ENCODE data around the gene CS.

CS gene

DNA sequence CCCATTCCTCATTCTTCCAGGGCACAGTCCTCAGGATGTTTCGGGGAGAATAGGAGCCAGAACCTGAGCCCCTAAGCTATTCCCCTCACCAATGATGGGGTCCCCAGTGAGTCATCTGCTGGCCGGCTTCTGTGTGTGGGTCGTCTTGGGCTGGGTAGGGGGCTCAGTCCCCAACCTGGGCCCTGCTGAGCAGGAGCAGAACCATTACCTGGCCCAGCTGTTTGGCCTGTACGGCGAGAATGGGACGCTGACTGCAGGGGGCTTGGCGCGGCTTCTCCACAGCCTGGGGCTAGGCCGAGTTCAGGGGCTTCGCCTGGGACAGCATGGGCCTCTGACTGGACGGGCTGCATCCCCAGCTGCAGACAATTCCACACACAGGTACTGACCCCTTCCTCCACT, 68.9 kb downstream of the CS start:
- TF ChIP-seq ZNF274 (IDR thresholded peaks at IDR 0.05; ENCODE audit: low read depth, low read length) (no peak), SUZ12 (IDR thresholded peaks at IDR 0.05; ENCODE audit: extremely low read depth, insufficient read depth, insufficient read length) (no peak), YY1 (IDR thresholded peaks at IDR 0.05; ENCODE audit: insufficient read depth, insufficient read length) (no peak)

DNA sequence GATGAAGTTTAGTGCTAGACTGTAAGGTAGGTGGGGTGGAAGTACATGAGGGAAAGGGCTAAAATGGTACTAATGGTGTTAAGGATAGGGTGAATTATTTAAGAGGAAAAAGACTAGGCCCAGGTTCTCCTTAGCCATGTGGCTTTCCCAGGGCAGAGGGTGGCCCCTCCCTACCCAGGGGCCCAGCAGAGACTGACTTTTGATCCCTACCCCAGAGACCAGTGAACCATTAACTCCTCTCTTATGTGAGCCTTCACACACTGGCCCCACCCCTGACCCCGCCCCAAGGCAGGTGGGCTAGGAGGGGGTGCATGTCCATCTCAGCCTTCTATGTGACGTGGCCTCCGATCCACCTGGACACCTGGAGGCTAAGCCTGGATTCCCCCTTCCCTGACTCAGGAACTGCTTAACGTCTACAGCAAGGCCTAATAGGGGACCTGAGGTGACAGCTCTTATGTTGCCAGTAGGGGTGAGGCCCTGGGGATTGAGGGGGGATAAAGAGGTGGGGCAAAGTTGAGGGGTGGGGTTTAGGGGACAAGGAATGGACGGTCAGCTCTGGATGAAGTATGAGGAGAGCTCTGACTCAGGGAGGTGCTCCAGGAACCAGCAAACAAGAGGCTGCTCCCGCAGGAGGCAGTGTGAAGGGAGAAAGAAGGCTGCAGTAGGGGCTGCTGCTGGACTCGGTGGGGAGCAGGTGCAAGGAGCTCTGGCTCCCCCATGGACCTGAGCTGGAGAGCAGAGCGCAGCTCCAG, 69.5 kb downstream of the CS start:
- no peak for DNase-seq (ENCODE audit: low read depth, low spot score)
- Histone ChIP-seq H3K27me3 (ENCODE audit: insufficient read depth, insufficient read length) (no peaks in the 10 kb centered on the region), H3K4me1 (ENCODE audit: insufficient read depth, insufficient read length) (peaks cover 6% of the 10 kb centered on the region), H3K4me3 (ENCODE audit: insufficient read length, low read depth) (no peak overlapping the region), H3K36me3 (ENCODE audit: insufficient read depth, insufficient read length, low read length) (peaks cover 7% of the 10 kb centered on the region), H3K9me3 (ENCODE audit: insufficient read depth, low read length) (no peaks in the 10 kb centered on the region), H3K9ac (ENCODE audit: insufficient read length, low read depth) (no peak overlapping the region)
- no peak for TF ChIP-seq SUZ12 (IDR thresholded peaks at IDR 0.05; ENCODE audit: extremely low read depth, insufficient read depth, insufficient read length)
- no peak for TF ChIP-seq ZNF274 (IDR thresholded peaks at IDR 0.05; ENCODE audit: low read depth, low read length)
- no peak for TF ChIP-seq YY1 (IDR thresholded peaks at IDR 0.05; ENCODE audit: insufficient read depth, insufficient read length)

More for the DNA sequence above, 68.9 kb downstream of the CS start:
- Histone ChIP-seq H3K9me3 (ENCODE audit: insufficient read depth, low read length) (no peaks in the 10 kb centered on the region), H3K9ac (ENCODE audit: insufficient read length, low read depth) (no peak overlapping the region), H3K4me1 (ENCODE audit: insufficient read depth, insufficient read length) (peaks cover 6% of the 10 kb centered on the region), H3K36me3 (ENCODE audit: insufficient read depth, insufficient read length, low read length) (peaks cover 8% of the 10 kb centered on the region), H3K4me3 (ENCODE audit: insufficient read length, low read depth) (no peak overlapping the region), H3K27me3 (ENCODE audit: insufficient read depth, insufficient read length) (no peaks in the 10 kb centered on the region)
- DNase-seq (ENCODE audit: low read depth, low spot score), result no peak

DNA sequence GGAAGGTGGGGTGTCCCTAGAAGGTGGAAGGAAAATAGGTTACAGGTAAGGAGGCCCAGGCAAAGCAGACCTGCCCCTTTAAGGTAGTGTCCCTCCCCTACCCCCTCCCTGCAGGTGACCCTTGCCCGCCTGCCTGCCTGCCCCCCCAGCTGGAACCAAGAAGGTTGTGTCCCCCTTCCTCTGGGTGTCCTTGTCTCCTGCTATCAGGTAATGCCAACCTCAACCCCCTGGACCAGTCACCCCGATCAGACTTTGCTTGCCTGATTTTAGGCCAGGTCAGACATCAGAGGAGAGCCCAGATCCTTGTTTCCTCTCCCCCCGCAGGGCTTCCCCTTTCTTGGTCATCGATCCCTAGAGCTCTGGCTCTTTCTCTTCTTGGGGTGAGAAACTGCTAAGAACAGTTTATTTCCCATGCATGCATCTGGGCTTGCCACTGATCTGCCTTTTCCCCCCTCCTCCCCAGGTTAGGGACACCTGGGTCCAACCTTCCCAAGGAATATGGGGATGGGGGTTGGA, 70.2 kb downstream of the CS start, which contains the start of gene SLC39A5:
TSS of gene SLC39A5 (plus strand) at position 136 of the 516 bp plus-strand sequence. CDS start 1,224 bp downstream, outside the sequence.
- TF ChIP-seq ZNF274 (IDR thresholded peaks at IDR 0.05; ENCODE audit: low read depth, low read length), result no peak
- DNase-seq (ENCODE audit: low read depth, low spot score), result no peak
- no peak within 1 kb of the TSS for H3K9ac ChIP-seq (ENCODE audit: insufficient read length, low read depth)
- no peak within 1 kb of the TSS for H3K4me3 ChIP-seq (ENCODE audit: insufficient read length, low read depth)
- peaks cover 7% of the 10 kb centered on the region for H3K36me3 ChIP-seq (ENCODE audit: insufficient read depth, insufficient read length, low read length)
- H3K4me1 ChIP-seq (ENCODE audit: insufficient read depth, insufficient read length), result peaks cover 6% of the 10 kb centered on the region
- no peaks in the 10 kb centered on the region for H3K9me3 ChIP-seq (ENCODE audit: insufficient read depth, low read length)
- no peaks in the 10 kb centered on the region for H3K27me3 ChIP-seq (ENCODE audit: insufficient read depth, insufficient read length)

DNA sequence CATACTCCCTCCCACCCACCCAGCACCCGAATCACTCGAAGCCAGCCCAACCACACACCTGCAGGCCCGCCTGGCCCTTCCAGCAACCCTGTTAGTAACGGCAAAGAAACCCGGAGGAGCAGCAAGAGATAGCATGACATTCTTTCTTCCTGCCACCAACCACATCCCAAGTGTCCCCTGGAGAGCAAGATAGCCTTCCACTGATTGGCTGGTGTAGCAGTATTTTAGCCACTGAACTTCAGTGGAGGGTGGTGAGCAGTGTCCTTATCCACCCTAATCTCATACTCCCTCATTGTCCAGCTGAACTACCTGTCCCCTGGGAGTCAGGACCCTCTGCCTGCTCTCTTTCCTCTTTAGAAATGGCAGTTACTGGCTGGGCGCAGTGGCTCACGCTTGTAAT, 71.0 kb downstream of the CS start:
- H3K27me3 ChIP-seq (ENCODE audit: insufficient read depth, insufficient read length), result no peaks in the 10 kb centered on the region
- no peak overlapping the region for H3K9ac ChIP-seq (ENCODE audit: insufficient read length, low read depth)
- H3K4me1 ChIP-seq (ENCODE audit: insufficient read depth, insufficient read length), result peaks cover 6% of the 10 kb centered on the region
- DNase-seq (ENCODE audit: low read depth, low spot score), result no peak
- TF ChIP-seq SUZ12 (IDR thresholded peaks at IDR 0.05; ENCODE audit: extremely low read depth, insufficient read depth, insufficient read length), result no peak
- peaks cover 7% of the 10 kb centered on the region for H3K36me3 ChIP-seq (ENCODE audit: insufficient read depth, insufficient read length, low read length)
- H3K4me3 ChIP-seq (ENCODE audit: insufficient read length, low read depth), result no peak overlapping the region
- H3K9me3 ChIP-seq (ENCODE audit: insufficient read depth, low read length), result no peaks in the 10 kb centered on the region

DNA sequence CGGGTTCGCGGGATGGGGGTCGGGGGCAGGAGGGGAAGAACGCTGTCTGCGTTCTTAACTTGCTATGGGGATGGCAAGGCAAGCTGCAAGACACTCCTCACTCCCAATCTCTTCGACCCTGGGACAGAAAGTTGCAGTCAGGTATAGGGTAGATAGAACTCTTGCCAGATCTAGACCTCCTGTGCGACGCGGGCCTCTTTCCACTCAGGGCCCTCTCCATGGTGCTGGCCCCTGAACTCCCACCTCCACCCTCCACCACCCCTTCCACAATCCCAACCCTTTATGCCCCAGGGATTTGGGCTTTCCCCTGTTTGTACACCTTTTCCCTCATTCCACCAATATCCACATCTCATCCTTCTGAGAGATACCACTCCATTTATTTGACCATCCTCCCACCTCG, 75.2 kb downstream of the CS start:
- no peaks in the 10 kb centered on the region for H3K4me1 ChIP-seq (ENCODE audit: insufficient read depth, insufficient read length)
- TF ChIP-seq YY1 (IDR thresholded peaks at IDR 0.05; ENCODE audit: insufficient read depth, insufficient read length) (no peak), SUZ12 (IDR thresholded peaks at IDR 0.05; ENCODE audit: extremely low read depth, insufficient read depth, insufficient read length) (no peak), ZNF274 (IDR thresholded peaks at IDR 0.05; ENCODE audit: low read depth, low read length) (no peak)
- H3K9ac ChIP-seq (ENCODE audit: insufficient read length, low read depth), result peak overlapping the region; percentile 75
- DNase-seq (ENCODE audit: low read depth, low spot score), result no peak
- no peaks in the 10 kb centered on the region for H3K27me3 ChIP-seq (ENCODE audit: insufficient read depth, insufficient read length)
- H3K4me3 ChIP-seq (ENCODE audit: insufficient read length, low read depth), result peak overlapping the region; percentile 58
- H3K9me3 ChIP-seq (ENCODE audit: insufficient read depth, low read length), result peaks cover 7% of the 10 kb centered on the region; the same call in 1 of the 2 replicates
- H3K36me3 ChIP-seq (ENCODE audit: insufficient read depth, insufficient read length, low read length), result peaks cover 7% of the 10 kb centered on the region

DNA sequence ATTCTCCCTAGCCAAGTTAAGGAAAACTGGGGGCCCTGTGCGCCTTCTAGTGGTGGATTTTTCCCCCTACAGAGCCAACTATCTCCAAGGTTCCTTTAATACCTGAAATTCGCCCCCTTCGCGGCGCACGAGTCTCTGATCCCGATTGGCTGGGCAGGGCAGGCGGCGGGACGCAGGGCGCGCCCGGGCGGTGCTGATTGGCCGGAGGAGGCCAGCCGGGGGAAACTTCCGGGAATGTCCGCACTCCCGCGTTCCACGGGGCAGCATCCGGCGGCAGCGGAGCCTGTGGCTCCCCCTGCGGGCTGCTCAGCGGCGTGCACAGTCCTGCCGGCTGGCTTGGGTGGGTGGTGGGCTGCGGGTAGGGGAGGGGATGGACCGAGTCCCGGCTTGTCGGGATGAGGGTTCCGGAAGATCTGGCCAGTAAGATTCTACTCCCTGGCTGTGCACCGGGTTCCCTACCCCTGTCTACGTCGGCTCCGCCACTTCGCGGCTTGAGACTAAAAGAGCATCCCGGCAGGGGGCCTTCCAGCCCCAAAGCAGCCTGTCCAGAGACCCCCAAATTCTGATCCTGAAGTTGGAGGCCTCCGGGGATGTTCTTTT, 75.9 kb downstream of the CS start, which contains the start of gene NABP2:
TSS of gene NABP2 (plus strand) at position 241 of the 600 bp plus-strand sequence. CDS start 515 bp downstream, outside the sequence.
- Histone ChIP-seq H3K4me3 (ENCODE audit: insufficient read length, low read depth) (peak within 1 kb of the TSS; percentile 58), H3K36me3 (ENCODE audit: insufficient read depth, insufficient read length, low read length) (peaks cover 9% of the 10 kb centered on the region), H3K9ac (ENCODE audit: insufficient read length, low read depth) (peak within 1 kb of the TSS; percentile 75), H3K4me1 (ENCODE audit: insufficient read depth, insufficient read length) (no peaks in the 10 kb centered on the region), H3K27me3 (ENCODE audit: insufficient read depth, insufficient read length) (no peaks in the 10 kb centered on the region), H3K9me3 (ENCODE audit: insufficient read depth, low read length) (peaks cover 7% of the 10 kb centered on the region; the same call in 1 of the 2 replicates)
- TF ChIP-seq SUZ12 (IDR thresholded peaks at IDR 0.05; ENCODE audit: extremely low read depth, insufficient read depth, insufficient read length), result no peak
- TF ChIP-seq ZNF274 (IDR thresholded peaks at IDR 0.05; ENCODE audit: low read depth, low read length), result no peak
- no peak for TF ChIP-seq YY1 (IDR thresholded peaks at IDR 0.05; ENCODE audit: insufficient read depth, insufficient read length)
- DNase-seq (ENCODE audit: low read depth, low spot score), result peak; percentile 97

DNA sequence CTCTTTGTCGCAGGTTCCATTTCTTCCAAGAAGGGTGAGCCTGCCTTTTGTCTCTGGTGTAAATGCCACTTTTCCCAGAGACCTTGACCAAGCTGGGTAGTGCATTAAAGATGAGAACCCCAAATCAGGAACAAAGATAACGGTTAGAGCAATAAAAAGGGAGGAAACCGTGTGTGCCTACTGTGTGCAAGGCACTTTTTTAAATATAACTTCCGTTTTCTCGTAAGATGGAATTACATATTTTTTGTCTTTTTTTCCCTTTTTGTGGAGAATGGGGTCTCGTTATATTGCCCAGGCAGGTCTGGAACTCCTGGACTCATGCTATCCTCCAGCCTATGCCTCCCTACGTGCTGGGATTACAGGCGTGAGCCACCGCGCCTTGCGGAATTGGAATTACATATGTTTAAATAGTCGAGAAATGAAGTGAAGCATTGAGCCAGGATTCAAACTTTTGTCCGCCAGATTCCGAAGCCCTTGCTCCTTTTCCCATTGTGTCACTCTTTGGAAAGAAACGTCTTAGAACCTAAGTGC, 76.5 kb downstream of the CS start:
- H3K4me3 ChIP-seq (ENCODE audit: insufficient read length, low read depth), result no peak overlapping the region
- peaks cover 7% of the 10 kb centered on the region; the same call in 1 of the 2 replicates for H3K9me3 ChIP-seq (ENCODE audit: insufficient read depth, low read length)
- no peak for DNase-seq (ENCODE audit: low read depth, low spot score)
- H3K4me1 ChIP-seq (ENCODE audit: insufficient read depth, insufficient read length), result no peaks in the 10 kb centered on the region
- no peak overlapping the region for H3K9ac ChIP-seq (ENCODE audit: insufficient read length, low read depth)
- no peaks in the 10 kb centered on the region for H3K27me3 ChIP-seq (ENCODE audit: insufficient read depth, insufficient read length)
- H3K36me3 ChIP-seq (ENCODE audit: insufficient read depth, insufficient read length, low read length), result peaks cover 7% of the 10 kb centered on the region
- no peak for TF ChIP-seq YY1 (IDR thresholded peaks at IDR 0.05; ENCODE audit: insufficient read depth, insufficient read length)
- TF ChIP-seq ZNF274 (IDR thresholded peaks at IDR 0.05; ENCODE audit: low read depth, low read length), result no peak
- no peak for TF ChIP-seq SUZ12 (IDR thresholded peaks at IDR 0.05; ENCODE audit: extremely low read depth, insufficient read depth, insufficient read length)

Measured in NT2/D1 (cell line).